ENCODE results near the gene SETD5. TPM values are rescaled to one million over a fixed set of nuclear protein-coding genes. Genes with fewer than 3 reads are reported as not detected.

The SETD5 gene
- total RNA-seq, 1 donor from 2014 or later = 192 TPM

DNA sequence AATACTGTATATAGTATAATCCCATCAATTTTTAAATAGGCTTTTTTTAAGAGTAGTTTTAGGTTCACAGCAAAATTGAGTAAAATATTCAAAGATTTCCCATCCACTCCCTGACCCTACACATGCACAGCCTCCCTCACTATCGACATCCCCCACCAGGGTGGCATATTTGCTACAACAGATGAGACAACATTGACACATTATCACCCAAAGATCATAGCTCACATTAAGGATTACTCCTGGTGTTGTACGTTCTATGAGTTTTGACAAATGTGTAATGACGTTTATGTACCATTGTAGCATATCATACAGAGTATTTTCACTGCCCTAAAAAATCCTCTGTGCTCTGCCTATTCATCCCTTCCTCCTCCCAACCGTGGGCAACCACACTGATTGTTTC, 116.9 kb downstream of the SETD5 start:
- H3K36me3 Mint-ChIP-seq = no peaks in the 10 kb centered on the region
- peaks cover 34% of the 10 kb centered on the region for H3K27me3 Mint-ChIP-seq
- DNase-seq (ENCODE audit: extremely low spot score, unreplicated experiment) = no peak
- H3K4me3 Mint-ChIP-seq = no peak overlapping the region
- H3K9me3 Mint-ChIP-seq = no peaks in the 10 kb centered on the region
- no peaks in the 10 kb centered on the region for H3K4me1 Mint-ChIP-seq (ENCODE audit: unreplicated experiment)
- H3K27ac Mint-ChIP-seq = no peak overlapping the region
- TF ChIP-seq, protein P1, sequence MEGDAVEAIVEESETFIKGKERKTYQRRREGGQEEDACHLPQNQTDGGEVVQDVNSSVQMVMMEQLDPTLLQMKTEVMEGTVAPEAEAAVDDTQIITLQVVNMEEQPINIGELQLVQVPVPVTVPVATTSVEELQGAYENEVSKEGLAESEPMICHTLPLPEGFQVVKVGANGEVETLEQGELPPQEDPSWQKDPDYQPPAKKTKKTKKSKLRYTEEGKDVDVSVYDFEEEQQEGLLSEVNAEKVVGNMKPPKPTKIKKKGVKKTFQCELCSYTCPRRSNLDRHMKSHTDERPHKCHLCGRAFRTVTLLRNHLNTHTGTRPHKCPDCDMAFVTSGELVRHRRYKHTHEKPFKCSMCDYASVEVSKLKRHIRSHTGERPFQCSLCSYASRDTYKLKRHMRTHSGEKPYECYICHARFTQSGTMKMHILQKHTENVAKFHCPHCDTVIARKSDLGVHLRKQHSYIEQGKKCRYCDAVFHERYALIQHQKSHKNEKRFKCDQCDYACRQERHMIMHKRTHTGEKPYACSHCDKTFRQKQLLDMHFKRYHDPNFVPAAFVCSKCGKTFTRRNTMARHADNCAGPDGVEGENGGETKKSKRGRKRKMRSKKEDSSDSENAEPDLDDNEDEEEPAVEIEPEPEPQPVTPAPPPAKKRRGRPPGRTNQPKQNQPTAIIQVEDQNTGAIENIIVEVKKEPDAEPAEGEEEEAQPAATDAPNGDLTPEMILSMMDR (conservative IDR thresholded peaks at IDR 0.05) = no peak

DNA sequence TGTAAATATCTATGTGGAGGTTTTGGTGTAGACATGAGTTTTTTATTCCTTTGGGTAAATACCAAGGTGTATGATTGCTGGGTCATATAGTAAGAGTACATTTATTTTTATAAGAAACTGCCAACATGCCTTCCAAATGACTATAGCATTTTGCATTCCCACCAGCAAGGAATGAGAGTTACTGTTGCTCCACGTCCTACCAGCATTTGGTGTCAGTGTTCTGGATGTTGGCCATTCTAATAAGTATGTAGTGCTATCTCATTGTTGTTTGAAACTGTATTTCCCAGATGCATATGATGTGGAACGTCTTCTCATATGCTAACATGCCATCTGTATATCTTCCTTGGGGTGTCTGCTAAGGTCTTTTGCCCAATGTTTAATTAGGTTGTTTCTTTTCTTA, 117.5 kb downstream of the SETD5 start:
- no peak overlapping the region for H3K27ac Mint-ChIP-seq
- TF ChIP-seq, protein P1 (conservative IDR thresholded peaks at IDR 0.05) = no peak
- H3K4me3 Mint-ChIP-seq = no peak overlapping the region
- H3K9me3 Mint-ChIP-seq = no peaks in the 10 kb centered on the region
- no peak for DNase-seq (ENCODE audit: extremely low spot score, unreplicated experiment)
- no peaks in the 10 kb centered on the region for H3K36me3 Mint-ChIP-seq
- H3K27me3 Mint-ChIP-seq = peaks cover 31% of the 10 kb centered on the region
- no peaks in the 10 kb centered on the region for H3K4me1 Mint-ChIP-seq (ENCODE audit: unreplicated experiment)

DNA sequence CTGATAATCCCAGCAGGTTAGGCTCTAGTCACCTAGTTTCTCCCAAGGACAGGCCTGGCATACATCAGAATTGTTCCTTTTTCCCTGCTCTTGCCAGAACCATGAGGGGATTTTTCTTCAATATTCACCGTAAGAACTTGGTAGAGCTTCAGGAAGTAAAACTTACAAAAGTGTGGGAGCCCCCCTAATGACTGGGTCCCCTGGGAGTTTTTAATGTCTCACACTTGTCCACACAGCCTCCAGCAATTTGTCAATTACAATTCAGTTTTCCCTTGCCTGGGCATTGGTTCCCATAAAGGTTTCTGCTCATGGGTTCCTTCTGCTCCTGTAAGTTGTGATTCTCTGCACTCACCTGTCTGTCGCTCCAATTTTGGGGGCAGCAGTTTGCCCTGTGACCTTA, 127.7 kb downstream of the SETD5 start:
- no peaks in the 10 kb centered on the region for H3K9me3 Mint-ChIP-seq
- H3K27ac Mint-ChIP-seq = no peak overlapping the region
- TF ChIP-seq, protein P1 (conservative IDR thresholded peaks at IDR 0.05) = no peak
- peaks cover 35% of the 10 kb centered on the region for H3K27me3 Mint-ChIP-seq
- no peaks in the 10 kb centered on the region for H3K4me1 Mint-ChIP-seq (ENCODE audit: unreplicated experiment)
- no peaks in the 10 kb centered on the region for H3K36me3 Mint-ChIP-seq
- H3K4me3 Mint-ChIP-seq = no peak overlapping the region
- DNase-seq (ENCODE audit: extremely low spot score, unreplicated experiment) = no peak

Other genes with a start within 250 kb of the SETD5 start
- 20.6 and 41.7 TPM in 2 replicates for gene SRGAP3, start 148.0 kb upstream of the SETD5 start, total RNA-seq (ENCODE audit: low replicate concordance)
- gene THUMPD3, start 34.6 kb upstream of the SETD5 start, total RNA-seq (ENCODE audit: low replicate concordance) = 56.8 and 59.2 TPM in 2 replicates
- 1.7 and 3.5 TPM in 2 replicates for gene LHFPL4, start 156.2 kb downstream of the SETD5 start, total RNA-seq (ENCODE audit: low replicate concordance)